GM12874 (cell line): Measurements from ENCODE around the gene COLGALT1.

Experiments
- CTCF ChIP-seq: IDR thresholded peaks from 2 replicates; pipeline ENCODE4 v1.5.1; 2011; ENCODE audit warnings: low read depth, mild to moderate bottlenecking, control low read depth, low read length, moderate library complexity; ENCODE audit not compliant: insufficient read depth

COLGALT1 gene

GRCh38 chr19:17602217-17602616 is 46.8 kb downstream of the COLGALT1 start:
- TF ChIP-seq CTCF: no peak

- no peak for TF ChIP-seq CTCF
These were observed 47.5 kb downstream of the COLGALT1 start for GRCh38 chr19:17602872-17603510.

- no peak for TF ChIP-seq CTCF
These were observed 49.0 kb downstream of the COLGALT1 start for GRCh38 chr19:17604372-17605025.

GRCh38 chr19:17605117-17605516 is 49.7 kb downstream of the COLGALT1 start:
- no peak for TF ChIP-seq CTCF

GRCh38 chr19:17605761-17606589 is 50.5 kb downstream of the COLGALT1 start:
- peak; percentile 83 for TF ChIP-seq CTCF

- TF ChIP-seq CTCF: peak; percentile 40
These were observed 51.2 kb downstream of the COLGALT1 start for GRCh38 chr19:17606590-17607185.

- TF ChIP-seq CTCF: no peak
These were observed 52.5 kb downstream of the COLGALT1 start for GRCh38 chr19:17607936-17608335.
